Panc1 (cell line): ENCODE measurements around the gene SLC26A11. TPM values are rescaled to one million over a fixed set of nuclear protein-coding genes. Genes with fewer than 3 reads are reported as not detected.
"Not testable (repeated sequence)": the region's sequence is repeated elsewhere in the genome, so short reads cannot be mapped to it uniquely, and the experiment has no call there.

Experiments
- ATAC-seq: fragments of 200-7000 bp; cut with Tn5 transposase; 2 replicates; pipeline ENCODE4 v1.9.1; 2020; ENCODE audit warnings: mild to moderate bottlenecking, moderate library complexity
- BruUV-seq: library from RNA; stranded (reverse); fragments of 400-500 nt; replicated peaks from 2 replicates; lab custom pipeline; 2021; lab: Mats Ljungman, UMichigan
- CTCF ChIA-PET: fragments of 300-600 bp; sonication (Branson Sonifier 250); formaldehyde crosslinking; loops from one replicate; lab custom pipeline; 2022; ENCODE audit warnings: antibody characterized with exemption; lab: Charles Lee
- POLR2A ChIA-PET: fragments of 300-600 bp; sonication (Branson Sonifier 250); formaldehyde crosslinking; loops from one replicate; lab custom pipeline; 2022; ENCODE audit warnings: antibody characterized with exemption; lab: Charles Lee
- DNase-seq: peaks from one replicate; pipeline ENCODE4 v3.0.0-alpha.2; 2010; ENCODE audit warnings: low read depth, low spot score
- H3K27ac ChIP-seq: 2 replicates; pipeline ENCODE4 v1.5.1; 2011; ENCODE audit warnings: mild to moderate bottlenecking, low read length, inconsistent platforms
- H3K27me3 ChIP-seq: fragments of 200-500 bp; sonication (Bioruptor generic); 2 replicates; pipeline ENCODE4 v1.6.0; 2014; ENCODE audit warnings: low read length, inconsistent platforms; ENCODE audit not compliant: control insufficient read depth, insufficient read depth
- H3K36me3 ChIP-seq: fragments of 200-500 bp; sonication (Bioruptor generic); 2 replicates; pipeline ENCODE4 v1.5.1; 2014; ENCODE audit warnings: inconsistent platforms, mild to moderate bottlenecking, low read length, moderate library complexity; ENCODE audit not compliant: control insufficient read depth, insufficient read depth
- H3K4me1 ChIP-seq: 2 replicates; pipeline ENCODE4 v1.5.1; 2011; ENCODE audit warnings: inconsistent platforms, mild to moderate bottlenecking, low read length, moderate library complexity; ENCODE audit not compliant: control insufficient read depth, insufficient read depth
- H3K4me3 ChIP-seq, 2 experiments: 2 replicates each; pipeline ENCODE4 v1.5.1; 2011 to 2012; ENCODE audit warnings: low read depth in 2 of 2, low read length in 2 of 2, mild to moderate bottlenecking in 2 of 2, inconsistent platforms in 1 of 2, moderate library complexity in 1 of 2
- H3K9me3 ChIP-seq: fragments of 200-500 bp; sonication (Bioruptor generic); 2 replicates; pipeline ENCODE4 v1.5.1; 2014; ENCODE audit warnings: low read depth, mild to moderate bottlenecking, inconsistent platforms, low read length, moderate library complexity; ENCODE audit not compliant: control insufficient read depth, insufficient read depth
- CTCF ChIP-seq: fragments of 450-650 bp; IDR thresholded peaks from 2 replicates; pipeline ENCODE4 v1.5.1; 2017; ENCODE audit warnings: mild to moderate bottlenecking
- POLR2AphosphoS5 ChIP-seq: IDR thresholded peaks from 2 replicates; pipeline ENCODE4 v1.6.1; 2012; ENCODE audit warnings: mild to moderate bottlenecking, low read depth, low read length, moderate library complexity
- SIN3A ChIP-seq: IDR thresholded peaks from 2 replicates; pipeline ENCODE4 v1.6.1; 2012; ENCODE audit warnings: low read depth, mild to moderate bottlenecking, low read length, moderate library complexity, borderline replicate concordance; ENCODE audit not compliant: insufficient read depth
- TCF7L2 ChIP-seq: IDR thresholded peaks from 2 replicates; pipeline ENCODE4 v1.6.1; 2011; ENCODE audit warnings: mild to moderate bottlenecking, low read depth, low read length, inconsistent platforms
- in situ Hi-C: cut with HindIII; loops from 2 replicates; pipeline ENCODE4 v1.10.0; 2016; ENCODE audit warnings: low sequenced_read_pairs, low pct_unique_long_range_greater_than_20kb
- intact Hi-C: fragments of 100-400 bp; cut with micrococcal nuclease; formaldehyde crosslinking; loops from one replicate; pipeline ENCODE4 v1.10.0; 2022; ENCODE audit not compliant: unreplicated experiment
- total RNA-seq: library from RNA; stranded (reverse); gene quantifications from one replicate; pipeline ENCODE4 v1.2.1, GENCODE V29; 2021; ENCODE audit not compliant: unreplicated experiment
- TF ChIP-seq, protein P1 (sequence below), 2 experiments: IDR thresholded peaks; 2 replicates each; pipeline ENCODE4 v1.6.1; 2011 to 2012; ENCODE audit warnings: low read depth in 2 of 2, control low read depth in 1 of 2, low read length in 1 of 2, mild to moderate bottlenecking in 1 of 2, moderate library complexity in 1 of 2; ENCODE audit not compliant: insufficient read depth in 1 of 2

Gene SLC26A11
- total RNA-seq, 1 experiment from 2014 or later, result 30.9 TPM

DNA sequence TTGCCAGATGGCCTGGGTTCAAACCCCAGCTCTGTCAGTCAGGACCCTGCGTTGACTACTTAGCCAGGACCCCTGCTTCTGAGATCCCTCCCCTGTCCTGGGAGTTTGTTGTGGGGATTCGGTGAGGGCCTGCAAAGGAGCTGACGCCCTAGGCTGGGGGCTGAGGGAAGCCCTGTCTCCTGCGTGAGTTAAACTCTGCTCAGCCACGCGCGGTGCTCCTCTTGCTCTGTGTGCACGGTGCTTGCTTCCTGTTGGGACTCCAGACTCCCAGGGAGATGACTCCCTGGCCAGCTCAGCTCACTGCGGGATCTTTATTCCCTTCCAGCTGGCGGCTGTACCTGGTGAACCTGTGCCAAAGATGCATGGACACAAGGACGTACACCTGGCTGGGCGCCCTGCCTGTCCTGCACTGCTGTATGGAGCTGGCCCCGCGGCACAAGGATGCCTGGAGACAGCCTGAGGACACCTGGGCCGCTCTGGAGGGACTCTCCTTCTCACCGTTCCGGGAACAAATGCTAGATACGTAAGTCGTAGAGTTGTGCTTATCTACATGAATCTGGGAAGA, 77.9 kb downstream of the SLC26A11 start:
- Histone ChIP-seq H3K27ac (peak overlapping the region; percentile 7), H3K9me3 (no peaks in the 10 kb centered on the region), H3K27me3 (no peaks in the 10 kb centered on the region), H3K36me3 (peaks cover 6% of the 10 kb centered on the region), H3K4me1 (peaks cover 7% of the 10 kb centered on the region; the same call in 1 of the 2 replicates), H3K4me3 (no peak overlapping the region)
- in situ Hi-C loops, result no loop called here
- peak; percentile 49 for ATAC-seq
- ChIA-PET POLR2A (no interaction called here), CTCF (interaction anchor here (0.7 kb wide), 1 partner anchor 102 kb away, joined by 8 read pairs; no protein-coding TSS in a partner anchor)
- DNase-seq, result no peak
- TF ChIP-seq SIN3A, result no peak
- TF ChIP-seq TCF7L2, result no peak
- no peak for TF ChIP-seq POLR2AphosphoS5
- TF ChIP-seq CTCF, result no peak
- TF ChIP-seq, protein P1, sequence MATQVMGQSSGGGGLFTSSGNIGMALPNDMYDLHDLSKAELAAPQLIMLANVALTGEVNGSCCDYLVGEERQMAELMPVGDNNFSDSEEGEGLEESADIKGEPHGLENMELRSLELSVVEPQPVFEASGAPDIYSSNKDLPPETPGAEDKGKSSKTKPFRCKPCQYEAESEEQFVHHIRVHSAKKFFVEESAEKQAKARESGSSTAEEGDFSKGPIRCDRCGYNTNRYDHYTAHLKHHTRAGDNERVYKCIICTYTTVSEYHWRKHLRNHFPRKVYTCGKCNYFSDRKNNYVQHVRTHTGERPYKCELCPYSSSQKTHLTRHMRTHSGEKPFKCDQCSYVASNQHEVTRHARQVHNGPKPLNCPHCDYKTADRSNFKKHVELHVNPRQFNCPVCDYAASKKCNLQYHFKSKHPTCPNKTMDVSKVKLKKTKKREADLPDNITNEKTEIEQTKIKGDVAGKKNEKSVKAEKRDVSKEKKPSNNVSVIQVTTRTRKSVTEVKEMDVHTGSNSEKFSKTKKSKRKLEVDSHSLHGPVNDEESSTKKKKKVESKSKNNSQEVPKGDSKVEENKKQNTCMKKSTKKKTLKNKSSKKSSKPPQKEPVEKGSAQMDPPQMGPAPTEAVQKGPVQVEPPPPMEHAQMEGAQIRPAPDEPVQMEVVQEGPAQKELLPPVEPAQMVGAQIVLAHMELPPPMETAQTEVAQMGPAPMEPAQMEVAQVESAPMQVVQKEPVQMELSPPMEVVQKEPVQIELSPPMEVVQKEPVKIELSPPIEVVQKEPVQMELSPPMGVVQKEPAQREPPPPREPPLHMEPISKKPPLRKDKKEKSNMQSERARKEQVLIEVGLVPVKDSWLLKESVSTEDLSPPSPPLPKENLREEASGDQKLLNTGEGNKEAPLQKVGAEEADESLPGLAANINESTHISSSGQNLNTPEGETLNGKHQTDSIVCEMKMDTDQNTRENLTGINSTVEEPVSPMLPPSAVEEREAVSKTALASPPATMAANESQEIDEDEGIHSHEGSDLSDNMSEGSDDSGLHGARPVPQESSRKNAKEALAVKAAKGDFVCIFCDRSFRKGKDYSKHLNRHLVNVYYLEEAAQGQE (IDR thresholded peaks at IDR 0.05; ENCODE audit: insufficient read depth in 1 of 2, low read depth in 2 of 2, low read length in 1 of 2), result no peak
- intact Hi-C loops, result no loop called here
- no TSS peak for BruUV-seq

- in situ Hi-C loops, H3K9me3 ChIP-seq, H3K4me3 ChIP-seq, H3K36me3 ChIP-seq, ATAC-seq, H3K27ac ChIP-seq, intact Hi-C loops, POLR2A ChIA-PET, H3K4me1 ChIP-seq, H3K27me3 ChIP-seq, CTCF ChIA-PET, DNase-seq: not testable (repeated sequence)
- TSS peak; percentile 14 for BruUV-seq
Measured at GRCh38 chr17:80299350-80300100, 79.3 kb downstream of the SLC26A11 start.

- DNase-seq, ATAC-seq, H3K36me3 ChIP-seq, H3K27ac ChIP-seq, H3K4me3 ChIP-seq, H3K27me3 ChIP-seq, in situ Hi-C loops, H3K4me1 ChIP-seq, BruUV-seq, CTCF ChIA-PET, H3K9me3 ChIP-seq, intact Hi-C loops: not testable (repeated sequence)
- POLR2A ChIA-PET, result interaction anchor here (0.6 kb wide), 1 partner anchor 937 kb away, joined by 5 read pairs; no protein-coding TSS in a partner anchor
Measured at GRCh38 chr17:80300756-80301155, 80.5 kb downstream of the SLC26A11 start.

Other genes starting within 250 kb of the SLC26A11 start
- 41.6 TPM for gene TBC1D16, start 184.6 kb upstream of the SLC26A11 start, total RNA-seq
- 18.0 TPM for gene CCDC40, start 183.8 kb upstream of the SLC26A11 start, total RNA-seq
- 36.1 TPM for gene GAA, start 118.8 kb upstream of the SLC26A11 start, total RNA-seq
- gene EIF4A3, start 73.3 kb upstream of the SLC26A11 start, total RNA-seq, result 169 TPM
- not detected for gene CARD14, start 50.4 kb upstream of the SLC26A11 start, total RNA-seq
- gene SGSH, start 94 bp upstream of the SLC26A11 start, total RNA-seq, result 70.2 TPM
- gene RNF213, start 40.4 kb downstream of the SLC26A11 start, total RNA-seq, result 230 TPM
- 37.1 TPM for gene ENDOV, start 194.7 kb downstream of the SLC26A11 start, total RNA-seq